ENCODE results near the gene CD2AP. TPM values are rescaled to one million over a fixed set of nuclear protein-coding genes. Genes with fewer than 3 reads are reported as not detected.

Gene CD2AP
- total and polyA plus RNA-seq, 9 of the 15 experiments (the other 6 are each of a cell fraction or from before 2014, with no cell fraction given), result 9.4 to 69.7 (median 38.7) TPM

DNA sequence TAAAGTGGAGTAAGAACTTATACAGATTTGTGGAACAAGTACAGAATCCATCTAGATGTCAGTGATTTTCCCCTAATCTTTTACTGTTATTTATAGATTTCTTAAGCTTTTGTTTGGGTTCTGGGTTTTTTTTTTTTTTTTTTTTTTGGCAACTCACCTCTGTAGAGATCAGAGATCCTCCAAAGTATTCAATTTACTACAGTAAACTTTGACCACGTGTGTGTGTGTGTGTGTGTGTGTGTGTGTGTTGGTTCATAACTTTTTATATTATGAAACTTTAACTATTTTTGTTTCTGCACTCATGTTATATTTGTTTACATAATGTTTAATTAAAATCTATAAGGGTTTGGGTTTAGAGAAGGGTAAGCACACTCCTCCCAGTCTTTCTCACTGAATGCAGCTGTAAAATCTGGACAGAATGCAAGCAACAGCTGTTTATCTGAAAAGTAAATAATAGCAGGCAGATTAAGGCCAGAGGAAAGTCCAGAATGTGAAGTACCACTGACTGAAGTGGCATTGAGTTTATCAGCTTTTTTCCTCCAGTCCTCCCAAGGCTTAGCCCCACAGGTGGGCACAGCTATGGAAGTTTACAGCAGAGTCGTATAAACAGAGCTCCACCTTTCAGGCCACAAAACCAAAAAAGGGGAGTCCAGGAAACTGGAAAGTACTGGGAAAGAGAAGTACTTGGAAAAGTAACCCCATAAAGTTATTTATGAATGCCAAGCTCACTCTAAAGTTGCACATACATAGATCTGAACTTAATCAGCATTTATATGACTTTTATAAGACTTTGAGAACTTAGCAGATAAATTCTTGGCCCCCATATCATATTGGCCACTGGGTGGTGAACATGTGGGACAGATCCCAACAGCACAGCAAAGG lies 43.0 kb upstream of the CD2AP start (continued):
- TF ChIP-seq, protein P1, sequence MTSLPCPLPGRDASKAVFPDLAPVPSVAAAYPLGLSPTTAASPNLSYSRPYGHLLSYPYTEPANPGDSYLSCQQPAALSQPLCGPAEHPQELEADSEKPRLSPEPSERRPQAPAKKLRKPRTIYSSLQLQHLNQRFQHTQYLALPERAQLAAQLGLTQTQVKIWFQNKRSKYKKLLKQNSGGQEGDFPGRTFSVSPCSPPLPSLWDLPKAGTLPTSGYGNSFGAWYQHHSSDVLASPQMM (CRISPR knock-in tag; IDR thresholded peaks at IDR 0.05), result no peak
- peak in 1 of 2 experiments; percentile 68; a peak in 1 of 4 replicates for TF ChIP-seq RCOR1 (IDR thresholded peaks at IDR 0.05; ENCODE audit: borderline replicate concordance in 1 of 2, low read depth in 2 of 2, low read length in 2 of 2)
- TF ChIP-seq POLR2H (tag; IDR thresholded peaks at IDR 0.05; ENCODE audit: low read depth), result no peak
- TF ChIP-seq DPF2 (IDR thresholded peaks at IDR 0.05), result 0 out of 2 replicates have a peak, but pooled peaks have one; percentile 19
- TF ChIP-seq TCF3 (CRISPR knock-in tag; IDR thresholded peaks at IDR 0.05), result peak; percentile 51
- peak; percentile 49 for TF ChIP-seq ARID1B (IDR thresholded peaks at IDR 0.05)
- TF ChIP-seq HDAC1 (IDR thresholded peaks at IDR 0.05), result 0 out of 4 replicates have a peak, but pooled peaks of 1 of the 2 experiments have one; percentile 19
- TF ChIP-seq CBFA2T3 (IDR thresholded peaks at IDR 0.05), result peak; percentile 70; the same call in 1 of the 2 replicates
- TF ChIP-seq TAL1 (IDR thresholded peaks at IDR 0.05), result peak; percentile 55
- TF ChIP-seq DACH1 (IDR thresholded peaks at IDR 0.05; ENCODE audit: partially characterized antibody), result peak; percentile 62
- peak; percentile 67 to 69; a peak in 3 of 4 replicates for TF ChIP-seq KDM1A (IDR thresholded peaks at IDR 0.05)
- peak; percentile 40; the same call in 1 of the 2 replicates for TF ChIP-seq SMARCE1 (IDR thresholded peaks at IDR 0.05)
- TF ChIP-seq, protein P2, sequence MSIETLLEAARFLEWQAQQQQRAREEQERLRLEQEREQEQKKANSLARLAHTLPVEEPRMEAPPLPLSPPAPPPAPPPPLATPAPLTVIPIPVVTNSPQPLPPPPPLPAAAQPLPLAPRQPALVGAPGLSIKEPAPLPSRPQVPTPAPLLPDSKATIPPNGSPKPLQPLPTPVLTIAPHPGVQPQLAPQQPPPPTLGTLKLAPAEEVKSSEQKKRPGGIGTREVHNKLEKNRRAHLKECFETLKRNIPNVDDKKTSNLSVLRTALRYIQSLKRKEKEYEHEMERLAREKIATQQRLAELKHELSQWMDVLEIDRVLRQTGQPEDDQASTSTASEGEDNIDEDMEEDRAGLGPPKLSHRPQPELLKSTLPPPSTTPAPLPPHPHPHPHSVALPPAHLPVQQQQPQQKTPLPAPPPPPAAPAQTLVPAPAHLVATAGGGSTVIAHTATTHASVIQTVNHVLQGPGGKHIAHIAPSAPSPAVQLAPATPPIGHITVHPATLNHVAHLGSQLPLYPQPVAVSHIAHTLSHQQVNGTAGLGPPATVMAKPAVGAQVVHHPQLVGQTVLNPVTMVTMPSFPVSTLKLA (conservative IDR thresholded peaks at IDR 0.05), result 0 out of 4 replicates have a peak, but pooled peaks of 1 of the 2 experiments have one; percentile 21
